NCI-H2029 (cell line): ENCODE results near the gene APBA2.

Experiments used
- DNase-seq: peaks from one replicate; lab custom pipeline; 2025; lab: John Stamatoyannopoulos, UW

The APBA2 gene

DNA sequence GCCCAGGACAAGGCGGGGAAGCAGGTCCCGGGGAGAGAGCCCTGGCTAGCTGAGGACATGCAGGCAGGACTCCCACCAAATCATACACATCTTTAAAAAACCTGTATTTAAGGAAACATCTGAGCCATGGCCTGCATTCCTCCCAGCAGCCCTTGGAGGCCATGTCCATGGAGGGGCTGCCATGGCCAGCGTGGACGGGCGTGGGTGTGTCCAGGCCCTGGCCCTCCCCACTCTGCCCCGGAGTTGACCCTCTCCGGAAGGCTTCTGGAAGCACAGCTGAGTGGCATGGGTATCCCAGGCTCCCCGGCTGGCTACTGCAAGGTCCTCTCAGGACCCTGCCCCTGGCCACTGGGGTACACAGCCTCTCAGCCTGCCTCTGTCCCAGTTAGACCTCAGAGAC lies 234.1 kb downstream of the APBA2 start:
- no peak for DNase-seq

- DNase-seq, result no peak
Observed at GRCh38 chr15:29120593-29121368, 235.0 kb downstream of the APBA2 start.

DNA sequence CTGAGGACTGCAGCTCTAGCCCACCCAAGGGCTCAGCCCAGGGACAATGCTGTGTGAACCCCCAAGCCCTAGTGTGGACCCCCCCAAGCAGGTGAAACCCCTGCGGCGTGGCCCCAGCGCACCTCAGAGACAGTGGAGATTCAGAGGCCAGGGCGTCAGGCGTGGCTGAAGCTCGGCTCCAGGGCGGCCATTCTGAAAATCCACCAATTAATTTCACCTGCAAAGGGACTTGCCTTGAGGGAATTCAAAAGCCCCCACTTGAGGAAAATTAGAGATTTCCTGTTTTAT lies 235.5 kb downstream of the APBA2 start:
- no peak for DNase-seq

DNA sequence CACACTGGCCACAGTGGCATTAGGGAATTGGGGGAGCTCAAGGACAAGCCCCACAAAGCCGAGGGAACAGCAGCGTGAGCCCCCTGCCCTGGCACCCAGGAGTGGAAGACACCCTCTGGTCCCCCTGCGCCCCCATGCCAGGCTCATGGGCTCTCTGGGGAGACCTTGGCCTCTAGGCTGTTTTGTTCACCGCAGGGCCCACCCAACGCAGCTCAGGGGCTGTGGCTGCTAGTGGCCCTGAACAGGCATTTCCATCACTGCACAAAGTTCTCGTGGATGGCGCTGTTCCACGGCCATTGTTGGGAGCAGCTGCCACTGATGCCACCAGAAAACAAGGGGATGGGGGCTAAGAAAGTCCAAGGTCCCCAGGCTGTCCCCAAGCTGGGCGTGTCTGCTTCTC lies 236.1 kb downstream of the APBA2 start:
- no peak for DNase-seq

DNA sequence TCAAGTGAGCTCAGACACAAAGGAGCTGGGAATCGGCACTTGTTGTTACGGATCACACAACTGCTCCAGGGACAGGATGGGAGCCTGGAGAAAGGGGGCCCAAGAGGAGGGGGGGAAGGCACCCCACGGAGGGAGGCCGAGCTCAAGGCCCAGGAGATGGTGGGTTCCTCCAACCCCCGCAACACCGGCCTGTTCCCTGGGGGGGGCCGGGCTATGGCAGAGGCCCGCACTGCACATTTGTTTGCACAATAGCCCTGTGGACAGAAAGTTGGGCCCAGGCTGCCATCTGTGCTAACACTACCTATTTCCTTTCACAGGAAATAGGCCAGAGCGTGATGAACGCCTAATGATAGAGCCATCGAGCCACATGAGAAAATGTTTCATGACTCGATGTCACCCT lies 236.7 kb downstream of the APBA2 start:
- DNase-seq, result no peak

DNA sequence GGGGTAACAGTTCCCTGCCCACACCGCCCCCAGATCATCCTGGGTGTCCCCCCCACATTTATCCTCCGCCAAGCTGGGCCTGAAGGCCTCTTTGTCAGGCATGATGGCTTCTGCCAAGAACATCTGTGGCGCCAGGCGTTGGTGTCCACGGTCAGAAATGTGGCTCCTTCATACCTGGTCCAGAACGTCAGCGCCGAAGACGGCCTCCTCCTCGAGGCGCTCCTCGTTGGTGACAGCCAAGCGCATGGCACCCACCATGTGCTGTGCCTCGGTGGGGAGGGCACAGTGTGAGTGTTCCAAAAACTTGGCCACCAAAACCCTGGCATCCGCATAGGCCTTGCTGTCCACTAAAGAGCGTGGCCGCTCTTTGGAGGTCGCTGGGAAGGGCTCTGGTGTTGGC lies 237.4 kb downstream of the APBA2 start:
- no peak for DNase-seq

- no peak for DNase-seq
Observed at GRCh38 chr15:29123991-29124390, 238.2 kb downstream of the APBA2 start.

DNA sequence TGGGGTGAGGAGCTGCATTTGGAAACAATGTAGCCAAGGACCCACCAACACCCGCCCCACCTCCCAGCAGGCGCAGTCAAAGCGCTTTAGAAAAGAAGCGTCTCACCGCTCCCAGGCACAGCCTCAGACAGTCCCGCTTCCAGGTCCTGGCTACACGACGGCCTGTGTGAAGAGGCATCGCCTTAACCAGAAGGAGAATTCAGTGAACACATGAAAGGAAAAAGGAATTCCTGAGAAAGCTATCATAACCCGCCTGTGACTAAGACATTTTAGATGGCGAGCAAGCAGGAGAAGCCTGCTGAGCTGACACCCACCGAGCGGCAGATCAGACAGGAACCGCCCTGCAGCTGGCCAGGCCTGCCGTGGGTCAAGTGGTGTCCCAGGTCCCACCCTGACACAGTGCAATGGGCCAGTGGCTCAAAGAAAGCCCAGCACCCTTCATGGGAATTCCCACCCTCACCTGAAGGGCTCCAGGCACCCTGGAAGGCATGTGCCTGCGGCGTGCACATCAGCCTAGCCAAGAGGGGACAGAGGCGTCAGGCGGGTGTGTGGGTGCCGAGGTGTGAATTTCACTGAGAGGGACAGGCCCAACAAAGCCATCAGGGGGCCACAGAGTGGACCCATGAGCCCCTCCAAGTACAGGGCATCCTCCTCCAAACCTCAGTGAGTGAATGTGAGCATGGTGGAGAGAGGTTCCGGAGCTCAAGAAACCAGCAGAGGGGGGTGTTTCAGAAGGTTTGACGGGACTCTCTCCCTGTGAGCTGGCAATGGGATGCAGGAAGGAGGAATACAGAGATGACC lies 239.0 kb downstream of the APBA2 start:
- DNase-seq, result no peak

- no peak for DNase-seq
Observed at GRCh38 chr15:29125382-29126207, 239.8 kb downstream of the APBA2 start.

DNA sequence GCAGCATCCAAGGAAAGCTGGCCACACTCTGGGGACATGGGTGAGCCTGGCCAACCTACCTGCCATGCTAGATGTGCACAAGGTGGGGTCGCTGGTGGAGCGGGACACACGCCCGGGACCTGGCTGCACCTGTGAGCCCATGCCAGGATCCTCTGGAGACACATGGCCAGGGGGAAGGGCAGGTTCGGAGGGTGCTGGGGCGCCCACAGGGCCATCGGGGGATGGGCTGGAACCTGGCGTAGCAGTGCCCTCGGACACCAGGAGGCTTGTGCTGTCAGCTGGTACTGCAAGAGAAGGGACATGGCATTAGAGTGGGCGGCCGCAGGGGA lies 240.4 kb downstream of the APBA2 start:
- DNase-seq, result no peak

- DNase-seq, result no peak
Observed at GRCh38 chr15:29126821-29127461, 241.2 kb downstream of the APBA2 start.

GRCh38 chr15:29127506-29128430 lies 242.0 kb downstream of the APBA2 start:
- DNase-seq, result no peak

GRCh38 chr15:29128671-29129070 lies 242.9 kb downstream of the APBA2 start:
- no peak for DNase-seq

- DNase-seq, result no peak
Observed at GRCh38 chr15:29129221-29129620, 243.4 kb downstream of the APBA2 start.

- no peak for DNase-seq
Observed at GRCh38 chr15:29129926-29130325, 244.2 kb downstream of the APBA2 start.

GRCh38 chr15:29130476-29130875 lies 244.7 kb downstream of the APBA2 start:
- no peak for DNase-seq

DNA sequence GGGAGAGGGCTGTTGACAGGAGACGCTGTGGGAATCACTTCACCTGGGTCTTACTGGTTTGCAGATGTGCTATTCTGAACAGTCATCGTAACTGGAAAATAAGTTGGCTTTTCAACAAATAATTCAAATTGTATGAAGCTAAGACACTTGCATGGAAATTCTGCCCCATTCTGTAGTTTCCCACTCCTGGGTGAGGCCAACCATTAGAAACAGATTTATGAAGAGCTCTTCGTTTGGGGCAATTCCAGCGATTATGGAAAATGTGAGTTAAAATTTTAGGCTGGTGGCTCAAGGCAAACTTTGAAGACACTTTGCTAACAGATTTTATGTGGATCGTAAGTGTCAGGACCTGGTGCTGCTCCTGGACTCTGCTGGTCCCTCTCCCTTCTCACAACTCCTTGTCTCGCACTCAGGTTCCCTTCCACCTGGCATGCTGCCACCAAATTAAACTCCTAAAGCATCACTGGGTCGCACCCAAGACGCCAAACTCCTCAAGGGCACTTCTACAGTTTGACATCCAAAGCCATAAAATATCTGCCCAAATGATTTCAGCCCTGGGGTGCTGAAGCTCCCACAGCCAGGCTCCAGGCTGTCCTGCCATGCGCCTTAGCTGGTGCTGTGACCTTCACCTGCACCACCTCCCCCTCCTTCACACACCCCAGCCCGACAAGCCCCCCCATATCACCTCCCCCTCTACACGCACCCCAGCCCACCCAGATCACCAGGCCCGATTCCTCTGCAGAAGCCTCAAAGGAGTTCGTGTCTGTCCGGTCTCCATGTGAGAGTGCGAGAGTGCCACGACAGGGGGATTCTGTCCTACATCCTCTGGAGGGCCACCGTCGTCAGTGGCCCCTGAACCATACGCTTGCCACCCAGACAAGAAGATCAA lies 245.4 kb downstream of the APBA2 start:
- no peak for DNase-seq

DNA sequence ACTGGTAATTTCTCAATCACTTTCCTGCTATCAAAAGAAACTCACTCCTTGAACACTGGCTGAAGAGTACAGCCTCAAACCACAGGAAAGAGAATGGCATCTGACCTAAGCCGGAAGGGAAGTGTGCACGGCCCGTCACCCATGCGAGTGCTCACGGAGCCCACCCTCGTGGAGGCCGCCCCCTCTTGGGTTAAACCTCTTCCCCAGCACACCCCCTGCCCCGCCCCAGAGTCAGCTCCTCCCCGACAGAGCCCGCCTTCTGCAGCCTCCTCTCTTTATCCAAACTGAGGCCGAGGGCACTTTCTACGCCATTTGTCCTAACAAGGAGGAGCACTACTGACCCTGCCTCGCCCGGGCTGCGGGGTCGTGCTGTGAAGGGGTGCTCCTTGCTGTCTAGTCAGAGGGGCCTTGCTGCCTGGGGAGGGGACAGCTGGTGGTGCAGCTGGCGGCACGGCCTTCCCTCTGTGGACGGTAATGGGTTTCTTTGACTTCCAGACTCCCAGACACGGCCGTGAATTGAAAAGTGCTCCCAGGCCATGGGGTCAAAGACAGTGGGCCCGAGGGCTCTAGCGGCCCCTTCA lies 246.2 kb downstream of the APBA2 start:
- DNase-seq, result no peak

DNA sequence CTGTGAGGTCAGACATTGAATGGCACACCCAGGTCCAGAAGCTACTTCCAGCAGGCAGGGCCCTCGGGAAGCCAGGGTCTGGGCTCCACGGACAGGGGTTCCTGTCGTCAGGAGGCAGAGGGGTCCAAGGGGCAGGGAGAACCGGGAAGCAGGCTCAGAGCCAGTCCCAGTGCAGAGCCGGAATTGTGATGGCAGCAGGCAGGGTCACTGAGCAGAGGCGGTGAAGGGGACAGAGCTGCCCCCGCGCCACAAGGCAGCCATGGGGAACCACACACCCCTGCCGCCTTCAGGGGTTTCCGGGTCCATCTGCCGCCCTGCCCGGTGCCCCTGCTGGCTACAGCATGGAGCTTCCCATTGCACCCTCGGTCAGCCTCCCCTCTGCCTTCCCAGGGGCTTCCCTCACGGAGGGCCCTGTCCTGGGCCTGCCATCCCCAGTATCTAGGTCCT lies 247.0 kb downstream of the APBA2 start:
- no peak for DNase-seq

DNA sequence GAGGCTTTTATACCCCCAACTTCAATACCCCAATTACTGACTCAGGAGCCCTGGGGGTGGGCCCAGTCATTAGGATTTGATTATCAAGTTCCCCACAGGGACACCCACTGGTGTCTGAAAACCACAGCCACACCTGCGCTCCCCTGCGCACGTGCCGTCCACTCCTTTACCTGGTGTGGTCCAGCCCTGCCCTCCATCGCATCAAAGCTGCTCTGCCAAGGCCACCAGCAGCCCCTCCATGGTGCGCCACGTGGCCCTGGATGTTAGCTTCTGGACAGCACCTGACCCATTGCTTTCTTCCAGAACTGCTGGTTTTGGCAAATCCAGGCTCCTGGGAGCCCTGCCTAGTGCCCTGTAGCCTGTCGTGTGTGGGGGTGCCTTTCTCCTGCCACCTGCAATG lies 247.5 kb downstream of the APBA2 start:
- DNase-seq, result no peak
